GM23248 (cell line): Measurements from ENCODE around the gene MARK3.

Experiments used
- EZH2 ChIP-seq: fragments of 200-600 bp; sonication (generic); IDR thresholded peaks from 2 replicates; pipeline ENCODE4 v1.6.1; 2018; ENCODE audit warnings: antibody characterized with exemption, mild to moderate bottlenecking; ENCODE audit not compliant: insufficient read depth, poor library complexity, severe bottlenecking
- EZH2phosphoT487 ChIP-seq: fragments of 200-600 bp; sonication (generic); IDR thresholded peaks from 2 replicates; pipeline ENCODE4 v1.6.1; 2018; ENCODE audit warnings: antibody characterized with exemption, moderate library complexity, mild to moderate bottlenecking, low read depth; ENCODE audit not compliant: insufficient read depth

- no peak for TF ChIP-seq EZH2phosphoT487
- TF ChIP-seq EZH2 = no peak
These were observed 42.5 kb downstream of the MARK3 start for GRCh38 chr14:103427485-103428443.
